Uterus (tissue), 2 donors: ENCODE measurements around the gene ABT1.

Experiments used
- POLR2A ChIP-seq, 2 donors: fragments of 450-650 bp; IDR thresholded peaks; one replicate each; pipeline ENCODE4 v1.6.1; 2016; ENCODE audit warnings: antibody characterized with exemption in 2 of 2, mild to moderate bottlenecking in 1 of 2, moderate library complexity in 1 of 2
- TF ChIP-seq, protein P1 (sequence below), 4 experiments: fragments of 200-600 bp in 2 of 4; fragments of 450-650 bp in 2 of 4; sonication (generic) in 2 of 4; IDR thresholded peaks; one replicate each; pipeline ENCODE4 v1.5.1; 2016 to 2019; ENCODE audit warnings: antibody characterized with exemption in 4 of 4, mild to moderate bottlenecking in 2 of 4, moderate library complexity in 1 of 4

DNA sequence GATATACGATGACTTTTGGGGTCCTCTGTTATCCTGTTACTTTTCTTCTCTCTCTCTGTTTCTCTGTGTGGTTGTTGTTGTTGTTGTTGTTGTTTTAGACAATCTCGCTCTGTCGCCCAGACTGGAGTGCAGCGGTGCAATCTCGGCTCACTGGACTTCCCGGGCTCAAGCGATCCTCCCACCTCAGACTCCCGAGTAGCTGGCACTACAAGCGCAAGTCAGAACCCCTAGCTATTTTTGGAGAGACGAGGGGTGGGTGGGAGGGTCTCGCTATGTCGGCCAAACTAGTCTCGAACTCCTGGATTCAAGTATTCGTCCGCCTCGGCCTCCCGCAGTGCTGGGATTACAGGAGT, 19.1 kb upstream of the ABT1 start:
- no peak for TF ChIP-seq POLR2A (IDR thresholded peaks at IDR 0.05)
- TF ChIP-seq, protein P1, sequence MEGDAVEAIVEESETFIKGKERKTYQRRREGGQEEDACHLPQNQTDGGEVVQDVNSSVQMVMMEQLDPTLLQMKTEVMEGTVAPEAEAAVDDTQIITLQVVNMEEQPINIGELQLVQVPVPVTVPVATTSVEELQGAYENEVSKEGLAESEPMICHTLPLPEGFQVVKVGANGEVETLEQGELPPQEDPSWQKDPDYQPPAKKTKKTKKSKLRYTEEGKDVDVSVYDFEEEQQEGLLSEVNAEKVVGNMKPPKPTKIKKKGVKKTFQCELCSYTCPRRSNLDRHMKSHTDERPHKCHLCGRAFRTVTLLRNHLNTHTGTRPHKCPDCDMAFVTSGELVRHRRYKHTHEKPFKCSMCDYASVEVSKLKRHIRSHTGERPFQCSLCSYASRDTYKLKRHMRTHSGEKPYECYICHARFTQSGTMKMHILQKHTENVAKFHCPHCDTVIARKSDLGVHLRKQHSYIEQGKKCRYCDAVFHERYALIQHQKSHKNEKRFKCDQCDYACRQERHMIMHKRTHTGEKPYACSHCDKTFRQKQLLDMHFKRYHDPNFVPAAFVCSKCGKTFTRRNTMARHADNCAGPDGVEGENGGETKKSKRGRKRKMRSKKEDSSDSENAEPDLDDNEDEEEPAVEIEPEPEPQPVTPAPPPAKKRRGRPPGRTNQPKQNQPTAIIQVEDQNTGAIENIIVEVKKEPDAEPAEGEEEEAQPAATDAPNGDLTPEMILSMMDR (IDR thresholded peaks at IDR 0.05): no peak
